ENCODE data around the gene CACNA2D3.

CACNA2D3 gene

GRCh38 chr3:54171951-54172350, 49.6 kb downstream of the CACNA2D3 start:
- DNase-seq, result no peak

GRCh38 chr3:54173371-54173770, 51.0 kb downstream of the CACNA2D3 start:
- no peak for DNase-seq

GRCh38 chr3:54176106-54176505, 53.8 kb downstream of the CACNA2D3 start:
- DNase-seq, result no peak

- DNase-seq, result no peak
Measured at GRCh38 chr3:54177816-54178215, 55.5 kb downstream of the CACNA2D3 start.

- DNase-seq, result no peak
Measured at GRCh38 chr3:54178376-54178775, 56.0 kb downstream of the CACNA2D3 start.

- no peak for DNase-seq
Measured at GRCh38 chr3:54180921-54181320, 58.6 kb downstream of the CACNA2D3 start.

GRCh38 chr3:54182242-54182641, 59.9 kb downstream of the CACNA2D3 start:
- no peak for DNase-seq

GRCh38 chr3:54185740-54186139, 63.4 kb downstream of the CACNA2D3 start:
- no peak for DNase-seq

GRCh38 chr3:54188176-54188791, 65.9 kb downstream of the CACNA2D3 start:
- DNase-seq, result no peak

GRCh38 chr3:54191220-54191619, 68.9 kb downstream of the CACNA2D3 start:
- DNase-seq, result no peak

GRCh38 chr3:54192026-54192425, 69.7 kb downstream of the CACNA2D3 start:
- no peak for DNase-seq

GRCh38 chr3:54193093-54193492, 70.7 kb downstream of the CACNA2D3 start:
- DNase-seq, result no peak

- DNase-seq, result no peak
Measured at GRCh38 chr3:54196360-54196991, 74.1 kb downstream of the CACNA2D3 start.

GRCh38 chr3:54197509-54197908, 75.2 kb downstream of the CACNA2D3 start:
- no peak for DNase-seq

- no peak for DNase-seq
Measured at GRCh38 chr3:54198556-54198955, 76.2 kb downstream of the CACNA2D3 start.

GRCh38 chr3:54202054-54202453, 79.7 kb downstream of the CACNA2D3 start:
- no peak for DNase-seq

- no peak for DNase-seq
Measured at GRCh38 chr3:54202651-54203248, 80.4 kb downstream of the CACNA2D3 start.

GRCh38 chr3:54206874-54207273, 84.5 kb downstream of the CACNA2D3 start:
- DNase-seq, result no peak

- DNase-seq, result no peak
Measured at GRCh38 chr3:54211097-54211496, 88.7 kb downstream of the CACNA2D3 start.

GRCh38 chr3:54212723-54213122, 90.4 kb downstream of the CACNA2D3 start:
- no peak for DNase-seq

- no peak for DNase-seq
Measured at GRCh38 chr3:54213907-54214306, 91.6 kb downstream of the CACNA2D3 start.

- no peak for DNase-seq
Measured at GRCh38 chr3:54214845-54215244, 92.5 kb downstream of the CACNA2D3 start.

- DNase-seq, result no peak
Measured at GRCh38 chr3:54215521-54215920, 93.2 kb downstream of the CACNA2D3 start.

GRCh38 chr3:54217828-54218227, 95.5 kb downstream of the CACNA2D3 start:
- no peak for DNase-seq

- DNase-seq, result no peak
Measured at GRCh38 chr3:54222316-54222715, 100.0 kb downstream of the CACNA2D3 start.
